Erythroblast (primary cell): ENCODE data around the gene IGSF8.

ENCODE experiments used
- GATA1 ChIP-seq: IDR thresholded peaks from 2 replicates; pipeline ENCODE4 v1.6.1; 2011; ENCODE audit warnings: low read depth, mild to moderate bottlenecking, control low read depth, low read length, moderate library complexity
- POLR2A ChIP-seq: IDR thresholded peaks from 2 replicates; pipeline ENCODE4 v1.6.1; 2011; ENCODE audit warnings: mild to moderate bottlenecking, low read length

DNA sequence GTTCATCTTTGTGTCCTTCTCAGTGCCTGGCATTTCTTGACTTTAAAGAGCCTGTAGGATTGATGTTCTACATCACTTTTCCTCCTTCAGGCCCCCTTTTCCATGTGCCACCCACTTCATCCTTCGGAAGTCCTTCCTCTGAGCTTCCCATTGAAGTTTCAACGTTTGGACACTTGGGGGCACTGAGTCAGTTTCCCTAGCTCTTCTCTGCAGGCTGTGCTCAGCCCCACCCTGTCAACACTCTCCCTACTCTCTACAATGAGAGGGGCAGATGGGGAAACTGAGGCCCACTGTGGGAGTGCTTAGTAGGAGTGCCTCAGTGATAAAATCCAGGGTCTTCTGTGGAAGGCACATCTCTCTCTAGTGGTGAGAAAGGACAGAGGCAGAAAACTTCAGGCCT lies 40.3 kb downstream of the IGSF8 start:
- TF ChIP-seq POLR2A (no peak), GATA1 (no peak)
